HG03159 (cell line): Measurements from ENCODE around the gene CREB5.
"Not testable (repeated sequence)": the region's sequence is repeated elsewhere in the genome, so short reads cannot be mapped to it uniquely, and the experiment has no call there.

ENCODE experiments used
- ATAC-seq: cut with Tn5 transposase; IDR thresholded peaks from one replicate; pipeline ENCODE4 v1.9.1; 2021; ENCODE audit warnings: mild to moderate bottlenecking, moderate library complexity; ENCODE audit not compliant: unreplicated experiment

CREB5 gene

GRCh38 chr7:28573059-28573553, 160.8 kb downstream of the CREB5 start:
- no peak for ATAC-seq

GRCh38 chr7:28573651-28574301, 161.5 kb downstream of the CREB5 start:
- ATAC-seq = no peak

- no peak for ATAC-seq
Measured at GRCh38 chr7:28575241-28575643, 162.9 kb downstream of the CREB5 start.

- no peak for ATAC-seq
Measured at GRCh38 chr7:28576656-28577055, 164.3 kb downstream of the CREB5 start.

GRCh38 chr7:28579571-28579970, 167.3 kb downstream of the CREB5 start:
- ATAC-seq = no peak

GRCh38 chr7:28580665-28581064, 168.3 kb downstream of the CREB5 start:
- no peak for ATAC-seq

- ATAC-seq = no peak
Measured at GRCh38 chr7:28581351-28581750, 169.0 kb downstream of the CREB5 start.

GRCh38 chr7:28582226-28582625, 169.9 kb downstream of the CREB5 start:
- no peak for ATAC-seq

GRCh38 chr7:28584235-28584634, 171.9 kb downstream of the CREB5 start:
- no peak for ATAC-seq

GRCh38 chr7:28586736-28587135, 174.4 kb downstream of the CREB5 start:
- no peak for ATAC-seq

GRCh38 chr7:28587211-28587610, 174.9 kb downstream of the CREB5 start:
- ATAC-seq = no peak

- no peak for ATAC-seq
Measured at GRCh38 chr7:28588602-28589001, 176.3 kb downstream of the CREB5 start.

- no peak for ATAC-seq
Measured at GRCh38 chr7:28591041-28591674, 178.8 kb downstream of the CREB5 start.

GRCh38 chr7:28591725-28592349, 179.5 kb downstream of the CREB5 start:
- no peak for ATAC-seq

- no peak for ATAC-seq
Measured at GRCh38 chr7:28592861-28593260, 180.5 kb downstream of the CREB5 start.

GRCh38 chr7:28595076-28595475, 182.8 kb downstream of the CREB5 start:
- no peak for ATAC-seq

GRCh38 chr7:28595801-28596200, 183.5 kb downstream of the CREB5 start:
- no peak for ATAC-seq

- no peak for ATAC-seq
Measured at GRCh38 chr7:28596245-28596935, 184.1 kb downstream of the CREB5 start.

- no peak for ATAC-seq
Measured at GRCh38 chr7:28597284-28597683, 185.0 kb downstream of the CREB5 start.

- not testable (repeated sequence) for ATAC-seq
Measured at GRCh38 chr7:28598037-28598436, 185.7 kb downstream of the CREB5 start.

GRCh38 chr7:28598586-28598985, 186.3 kb downstream of the CREB5 start:
- no peak for ATAC-seq

GRCh38 chr7:28599411-28599810, 187.1 kb downstream of the CREB5 start:
- no peak for ATAC-seq
